GM23338 (cell line): ENCODE results near the gene ROS1. TPM values are rescaled to one million over a fixed set of nuclear protein-coding genes. Genes with fewer than 3 reads are reported as not detected.

Experiments used
- ATAC-seq: fragments of 200-7000 bp; cut with Tn5 transposase; 3 replicates; pipeline ENCODE4 v1.9.1; 2020
- DNase-seq: peaks from one replicate; pipeline ENCODE4 v3.0.0-alpha.2; 2015; ENCODE audit warnings: low spot score
- H2AFZ ChIP-seq: fragments of 200-600 bp; sonication (generic); 2 replicates; pipeline ENCODE4 v1.8.0; 2016; ENCODE audit warnings: antibody characterized with exemption, mild to moderate bottlenecking, moderate library complexity
- H3F3A ChIP-seq: fragments of 200-600 bp; sonication (generic); replicated peaks from 2 replicates; pipeline ENCODE4 v1.8.0; 2017; ENCODE audit warnings: antibody characterized with exemption, mixed run types, low read depth
- H3K27ac ChIP-seq: fragments of 200-600 bp; sonication (generic); 2 replicates; pipeline ENCODE4 v1.6.1; 2016; ENCODE audit warnings: low read depth
- H3K27me3 ChIP-seq: fragments of 200-600 bp; sonication (generic); 2 replicates; pipeline ENCODE4 v1.8.0; 2016; ENCODE audit warnings: mild to moderate bottlenecking, mixed run types, moderate library complexity; ENCODE audit not compliant: insufficient read depth
- H3K36me3 ChIP-seq: fragments of 200-600 bp; sonication (generic); 2 replicates; pipeline ENCODE4 v1.8.0; 2016; ENCODE audit warnings: mild to moderate bottlenecking; ENCODE audit not compliant: insufficient read depth
- H3K4me1 ChIP-seq: fragments of 200-600 bp; sonication (generic); 2 replicates; pipeline ENCODE4 v1.8.0; 2016; ENCODE audit warnings: mild to moderate bottlenecking, moderate library complexity; ENCODE audit not compliant: insufficient read depth
- H3K4me2 ChIP-seq: fragments of 200-600 bp; sonication (generic); 2 replicates; pipeline ENCODE4 v1.7.1; 2017; ENCODE audit warnings: mixed run types
- H3K4me3 ChIP-seq: fragments of 200-600 bp; sonication (generic); 2 replicates; pipeline ENCODE4 v1.6.1; 2016; ENCODE audit warnings: mixed run types
- H3K79me2 ChIP-seq: fragments of 200-600 bp; sonication (generic); replicated peaks from 2 replicates; pipeline ENCODE4 v1.8.0; 2017; ENCODE audit warnings: mild to moderate bottlenecking; ENCODE audit not compliant: insufficient read depth
- H3K9me2 ChIP-seq: fragments of 200-600 bp; sonication (generic); 2 replicates; pipeline ENCODE4 v1.8.0; 2017; ENCODE audit not compliant: insufficient read depth
- H4K20me1 ChIP-seq: fragments of 200-600 bp; sonication (generic); replicated peaks from 2 replicates; pipeline ENCODE4 v1.8.0; 2017; ENCODE audit warnings: mild to moderate bottlenecking; ENCODE audit not compliant: insufficient read depth
- H3K27ac Mint-ChIP-seq: 2 replicates; pipeline ENCODE4 v1.8.0; 2020; ENCODE audit warnings: inconsistent platforms, mild to moderate bottlenecking, moderate library complexity, mixed read lengths
- H3K27me3 Mint-ChIP-seq: 3 replicates; pipeline ENCODE4 v1.8.0; 2022; ENCODE audit warnings: low read depth, mild to moderate bottlenecking, moderate library complexity, mixed read lengths, inconsistent platforms; ENCODE audit not compliant: insufficient read depth, poor library complexity
- H3K36me3 Mint-ChIP-seq: 3 replicates; pipeline ENCODE4 v1.8.0; 2021; ENCODE audit warnings: low read depth, mild to moderate bottlenecking, inconsistent platforms, moderate library complexity, mixed read lengths
- H3K4me1 Mint-ChIP-seq: 3 replicates; pipeline ENCODE4 v1.8.0; 2020; ENCODE audit warnings: mild to moderate bottlenecking, inconsistent platforms, mixed read lengths
- H3K4me3 Mint-ChIP-seq: 3 replicates; pipeline ENCODE4 v1.8.0; 2021; ENCODE audit warnings: moderate library complexity, mild to moderate bottlenecking, inconsistent platforms, mixed read lengths
- H3K9me3 Mint-ChIP-seq: 3 replicates; pipeline ENCODE4 v1.8.0; 2020; ENCODE audit warnings: moderate library complexity, mild to moderate bottlenecking, inconsistent platforms, mixed read lengths
- CTCF ChIP-seq, 2 experiments: fragments of 200-600 bp in 1 of 2; sonication (generic) in 1 of 2; conservative IDR thresholded peaks; 2 replicates each; pipeline versions ENCODE4 v1.5.1 to v1.6.1; 2016 to 2017; ENCODE audit warnings: antibody characterized with exemption in 2 of 2, low read depth in 2 of 2, mild to moderate bottlenecking in 2 of 2, moderate library complexity in 1 of 2
- ETS1 ChIP-seq: IDR thresholded peaks from 2 replicates; pipeline ENCODE4 v1.6.1; 2016; ENCODE audit warnings: antibody characterized with exemption
- EZH2 ChIP-seq: fragments of 200-600 bp; sonication (generic); IDR thresholded peaks from one replicate; pipeline ENCODE4 v1.8.0; 2017; ENCODE audit warnings: antibody characterized with exemption, mild to moderate bottlenecking, low read depth; ENCODE audit not compliant: unreplicated experiment
- NANOG ChIP-seq: IDR thresholded peaks from 2 replicates; pipeline ENCODE4 v1.6.1; 2016; ENCODE audit warnings: antibody characterized with exemption, borderline replicate concordance
- POLR2AphosphoS5 ChIP-seq: IDR thresholded peaks from 2 replicates; pipeline ENCODE4 v1.6.1; 2016; ENCODE audit warnings: antibody characterized with exemption, low read depth
- REST ChIP-seq: IDR thresholded peaks from one replicate; pipeline ENCODE4 v1.6.1; 2018; ENCODE audit warnings: antibody characterized with exemption; ENCODE audit not compliant: unreplicated experiment
- polyA plus RNA-seq: library from polyadenylated mRNA; unstranded; fragments of >200 nt; fragmentation: Nextera tagmentation; extraction: Ambion mirVana; gene quantifications from 2 replicates; pipeline ENCODE4 v1.2.1, GENCODE V29; 2016
- total RNA-seq: library from RNA; depleted of rRNA; stranded (reverse); fragments of >200 nt; shearing (Covaris generic); gene quantifications from 2 replicates; pipeline ENCODE4 v1.2.3, GENCODE V29; 2014

ROS1 gene
- total and polyA plus RNA-seq, 2 experiments from 2014 or later = not detected

DNA sequence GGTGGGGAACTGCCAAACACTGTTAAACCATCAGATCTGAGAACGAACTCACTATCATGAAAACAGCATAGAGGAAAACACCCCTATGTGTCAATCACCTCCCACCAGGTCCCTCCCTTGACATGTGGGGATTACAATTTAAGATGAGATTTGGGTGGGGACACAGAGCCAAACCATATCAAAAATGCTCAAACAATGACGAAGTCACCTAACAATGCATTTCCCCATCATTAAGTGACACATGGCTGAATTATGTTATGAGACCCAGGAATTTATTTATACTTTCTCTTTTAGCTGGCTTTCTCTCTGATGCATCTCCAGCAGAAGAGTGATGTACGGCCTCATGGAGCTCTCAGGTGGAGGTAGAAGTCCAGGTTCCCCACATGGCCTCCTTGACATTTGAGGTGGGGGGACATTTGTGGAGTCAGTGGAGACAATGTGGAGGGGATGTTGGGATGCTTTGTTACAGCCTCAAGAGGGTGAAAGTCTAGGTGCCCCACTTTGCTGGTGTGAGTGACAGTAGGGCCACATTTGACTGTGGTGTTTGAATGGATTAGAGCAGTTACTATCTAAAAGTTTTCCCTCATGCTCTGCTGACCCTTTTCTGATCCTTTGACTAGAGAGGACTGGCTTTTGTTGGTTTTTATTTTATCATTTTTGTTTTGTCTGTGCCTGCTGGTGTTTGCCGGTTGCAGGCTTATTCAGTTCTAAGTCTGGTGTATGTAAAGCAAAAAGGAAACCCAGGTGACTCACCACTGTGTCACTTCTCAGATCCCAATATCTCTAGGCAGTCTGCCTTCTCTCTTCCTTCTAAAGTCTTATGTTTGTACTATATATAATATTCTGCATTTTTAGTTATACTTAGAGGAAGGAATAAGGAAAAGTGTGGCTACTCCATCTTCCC is 38.3 kb upstream of the ROS1 start (continued):
- TF ChIP-seq REST (no peak), CTCF (conservative IDR thresholded peaks at IDR 0.05; ENCODE audit: low read depth in 2 of 2) (no peak), EZH2 (no peak)

GRCh38 chr6:117459204-117459944 is 33.6 kb upstream of the ROS1 start:
- H4K20me1 ChIP-seq = no peaks in the 10 kb centered on the region
- no peaks in the 10 kb centered on the region for H3K9me2 ChIP-seq
- no peak overlapping the region for H3K4me3 ChIP-seq
- no peaks in the 10 kb centered on the region for H3K4me1 ChIP-seq
- peaks cover 2% of the 10 kb centered on the region for H3K27me3 Mint-ChIP-seq
- H3K9me3 Mint-ChIP-seq = no peaks in the 10 kb centered on the region
- no peak overlapping the region for H3K27ac ChIP-seq
- H3K27me3 ChIP-seq = no peaks in the 10 kb centered on the region
- H3F3A ChIP-seq = no peaks in the 10 kb centered on the region
- no peak overlapping the region for H2AFZ ChIP-seq
- TF ChIP-seq ETS1 (no peak), CTCF (conservative IDR thresholded peaks at IDR 0.05; ENCODE audit: low read depth in 2 of 2) (peak; percentile 7 to 16; a peak in 1 of 4 replicates), POLR2AphosphoS5 (no peak), NANOG (no peak)
- no peaks in the 10 kb centered on the region for H3K36me3 Mint-ChIP-seq
- H3K4me3 Mint-ChIP-seq = no peak overlapping the region
- no peak overlapping the region for H3K4me2 ChIP-seq
- no peaks in the 10 kb centered on the region for H3K79me2 ChIP-seq
- ATAC-seq (no peak), DNase-seq (no peak)
- no peaks in the 10 kb centered on the region for H3K4me1 Mint-ChIP-seq
- H3K36me3 ChIP-seq = no peaks in the 10 kb centered on the region
- H3K27ac Mint-ChIP-seq = no peak overlapping the region
